HG03060 (cell line): ENCODE results near the gene PRKCZ.

ENCODE experiments used
- ATAC-seq: cut with Tn5 transposase; IDR thresholded peaks from one replicate; pipeline ENCODE4 v1.9.1; 2021; ENCODE audit warnings: low read depth, moderate number of reproducible peaks; ENCODE audit not compliant: unreplicated experiment

The PRKCZ gene

DNA sequence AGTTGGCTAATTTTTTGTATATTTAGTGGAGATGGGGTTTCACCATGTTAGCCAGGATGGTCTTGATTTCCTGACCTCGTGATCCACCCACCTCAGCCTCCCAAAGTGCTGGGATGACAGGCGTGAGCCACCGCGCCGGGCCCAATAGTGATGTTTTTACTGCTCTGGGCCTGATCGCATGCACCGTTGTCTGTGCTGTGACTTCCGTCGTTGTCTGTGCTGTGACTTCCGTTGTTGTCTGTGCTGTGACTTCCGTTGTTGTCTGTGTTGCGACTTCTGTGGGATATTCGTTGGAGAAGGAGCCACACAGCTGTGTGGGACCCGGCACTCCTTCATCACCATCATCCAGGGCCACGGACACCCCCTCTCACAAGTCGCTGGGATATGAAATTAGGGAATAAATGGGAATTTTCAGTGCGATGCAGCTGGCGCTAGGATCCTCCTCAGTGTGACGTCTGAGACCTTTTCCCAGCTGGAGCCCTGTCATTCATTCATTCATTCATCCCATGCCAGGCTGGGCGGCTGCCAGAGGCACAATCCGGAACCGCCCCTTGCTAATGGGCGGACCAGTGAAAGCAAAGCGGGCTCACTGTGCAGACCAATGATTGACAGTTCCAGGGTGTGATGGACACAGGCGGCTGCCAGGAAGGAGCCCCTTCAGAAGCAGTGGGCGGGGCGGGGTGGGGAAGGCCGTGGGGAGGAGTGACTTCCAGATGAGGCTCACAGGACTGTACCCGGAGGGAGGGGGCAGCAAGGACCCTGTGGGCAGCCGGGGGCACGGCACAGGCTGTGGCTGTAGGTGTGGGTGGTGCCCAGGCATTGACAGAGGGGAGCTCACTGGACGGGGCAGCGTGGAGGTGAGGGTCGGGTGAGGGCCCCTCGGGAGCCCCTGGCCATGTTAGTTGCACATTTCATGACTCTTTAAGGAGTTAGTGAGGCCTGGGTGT lies 48.9 kb downstream of the PRKCZ start:
- ATAC-seq = no peak

DNA sequence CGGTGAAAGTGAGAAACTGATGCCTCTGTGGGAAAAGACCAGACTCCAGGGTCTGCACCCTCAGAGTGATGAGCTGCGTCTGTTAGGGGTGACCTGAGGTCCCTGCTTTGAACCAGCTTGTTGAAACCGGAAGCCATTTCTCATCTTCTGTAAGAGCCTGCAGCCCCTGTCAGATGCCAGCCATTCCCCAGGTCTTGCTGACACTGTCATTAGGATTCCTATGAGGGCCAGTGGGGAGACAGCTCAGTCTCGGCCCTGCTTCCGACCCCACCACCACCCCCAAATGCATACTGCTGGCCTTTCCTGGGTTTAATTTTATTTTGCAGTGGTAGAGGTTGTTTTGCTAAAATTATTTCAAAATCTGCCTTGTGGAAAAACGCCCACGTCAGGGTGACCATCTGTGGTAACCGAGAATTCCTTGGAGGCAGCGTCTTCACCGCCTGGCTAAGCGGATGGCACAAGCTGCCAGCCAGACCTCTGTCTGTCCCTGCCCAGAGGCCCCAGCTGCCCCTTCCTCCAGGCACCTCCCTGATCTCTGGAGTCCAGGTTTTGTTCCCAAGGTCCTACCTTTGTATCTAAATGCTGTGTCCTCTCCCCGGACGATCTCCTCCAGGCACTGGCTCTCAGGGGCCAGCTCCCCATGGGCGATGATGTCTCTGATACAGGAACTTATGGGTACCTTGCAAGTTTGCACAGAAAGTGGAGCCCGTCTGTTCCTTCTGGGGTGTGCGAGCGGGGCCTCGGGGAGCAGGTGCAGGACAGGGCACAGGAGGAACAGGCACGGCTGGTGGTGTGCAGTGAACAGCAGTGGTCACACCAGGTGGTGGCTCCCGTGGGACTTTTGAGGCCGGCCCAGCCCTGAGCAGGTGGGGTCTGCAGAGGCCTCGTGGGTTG lies 49.9 kb downstream of the PRKCZ start:
- ATAC-seq = no peak

DNA sequence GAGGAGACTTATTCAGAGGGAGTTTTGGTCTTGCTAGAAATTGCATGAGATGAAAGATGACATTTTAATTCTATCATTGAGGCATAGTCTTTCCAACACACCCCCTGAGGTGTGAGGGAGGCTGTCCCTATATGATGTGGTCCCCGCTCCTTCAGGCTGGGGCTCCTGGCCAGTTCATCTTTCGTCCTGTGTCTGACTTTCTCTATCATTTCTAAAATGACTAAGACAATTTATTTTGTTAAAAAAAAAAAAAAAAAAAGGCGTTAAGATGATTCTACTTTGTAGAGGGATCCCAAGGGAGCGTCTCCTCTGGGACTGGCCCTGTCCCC lies 50.5 kb downstream of the PRKCZ start:
- ATAC-seq = no peak

DNA sequence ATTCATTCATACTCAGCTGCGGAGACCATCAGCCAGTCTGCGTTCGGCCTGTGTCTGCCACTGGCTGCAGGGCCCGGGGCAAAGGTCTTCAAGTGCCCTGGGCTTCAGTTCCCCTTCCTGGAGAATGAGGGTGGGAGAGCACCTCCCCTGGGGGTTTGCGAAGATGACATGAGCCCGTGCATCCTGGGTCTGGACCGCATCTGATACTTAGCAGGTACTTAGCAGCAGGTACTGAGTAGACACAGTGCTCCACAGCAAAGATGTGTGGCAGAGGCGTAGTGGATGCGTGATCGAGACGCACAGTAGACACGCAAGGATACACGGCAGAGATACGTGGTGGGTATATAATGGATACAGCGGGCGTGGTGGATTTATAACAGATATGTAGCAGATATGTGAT lies 51.3 kb downstream of the PRKCZ start:
- no peak for ATAC-seq

DNA sequence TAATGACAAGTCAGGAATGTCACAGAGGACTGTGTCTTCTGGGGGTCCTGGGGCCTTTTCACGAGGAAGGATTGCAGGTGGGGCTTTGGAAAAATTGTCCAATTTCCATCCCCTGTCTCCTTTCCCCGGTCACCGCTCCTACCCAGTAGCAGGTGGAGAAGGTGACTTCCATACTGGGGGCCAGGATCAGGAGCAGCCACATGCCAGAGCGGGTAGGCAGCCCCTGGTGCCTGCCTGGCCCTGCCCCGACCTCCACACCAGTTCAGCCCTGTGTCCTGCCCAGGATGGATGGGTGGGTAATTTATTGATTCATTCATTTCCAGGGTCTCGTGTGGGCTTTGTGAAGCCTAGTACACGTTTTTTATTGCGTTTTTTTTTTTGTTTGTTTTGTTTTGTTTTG lies 51.7 kb downstream of the PRKCZ start:
- ATAC-seq = no peak

DNA sequence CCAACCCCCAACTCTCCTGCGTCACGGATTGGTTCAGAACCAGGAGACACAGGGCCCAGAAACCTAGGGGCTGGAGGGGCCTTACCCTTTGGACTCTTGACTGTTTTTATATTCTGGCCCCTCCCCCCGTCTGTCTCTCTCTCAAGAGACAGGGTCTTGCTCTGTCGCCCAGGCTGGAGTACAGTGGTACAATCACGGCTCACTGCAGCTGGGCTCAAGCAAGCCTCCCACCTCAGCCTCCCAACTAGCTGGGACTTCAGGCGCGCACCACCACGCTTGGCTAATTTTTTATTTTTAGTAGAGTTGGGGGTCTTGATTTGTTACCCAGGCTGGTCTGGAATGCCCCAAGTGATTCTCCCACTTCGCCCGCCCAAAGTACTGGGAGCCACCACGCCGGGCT lies 52.5 kb downstream of the PRKCZ start:
- no peak for ATAC-seq

DNA sequence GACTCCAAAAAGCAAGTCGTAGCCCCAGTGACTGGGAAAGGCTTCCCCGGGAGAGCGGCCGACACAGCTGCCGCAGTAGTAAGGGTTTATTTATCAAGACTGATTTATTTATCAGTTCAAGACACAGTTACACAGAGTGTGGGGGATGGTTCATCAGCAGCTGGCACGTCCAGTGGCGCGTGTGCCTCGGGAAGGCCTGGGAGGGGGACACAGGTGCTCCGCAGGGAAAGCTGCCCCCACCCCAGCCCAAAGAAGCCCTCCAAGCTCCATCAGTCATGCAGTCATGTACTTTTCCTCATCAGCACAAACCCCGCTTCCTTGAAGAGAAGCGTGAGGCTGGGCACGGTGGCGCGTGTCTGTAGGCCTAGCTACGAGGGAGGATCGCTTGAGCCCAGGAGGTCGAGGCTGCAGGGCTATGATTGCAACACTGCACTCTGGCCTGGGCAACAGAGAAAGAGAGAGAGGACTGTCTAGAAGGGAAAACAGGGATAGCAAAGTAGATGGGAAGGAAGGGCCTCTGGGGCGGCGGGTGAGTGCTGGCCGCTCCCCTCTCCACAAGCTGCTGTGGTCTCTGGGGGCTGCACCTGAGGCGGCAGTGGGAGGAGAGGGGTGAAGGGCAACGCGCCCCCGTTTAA lies 53.2 kb downstream of the PRKCZ start:
- ATAC-seq = no peak

DNA sequence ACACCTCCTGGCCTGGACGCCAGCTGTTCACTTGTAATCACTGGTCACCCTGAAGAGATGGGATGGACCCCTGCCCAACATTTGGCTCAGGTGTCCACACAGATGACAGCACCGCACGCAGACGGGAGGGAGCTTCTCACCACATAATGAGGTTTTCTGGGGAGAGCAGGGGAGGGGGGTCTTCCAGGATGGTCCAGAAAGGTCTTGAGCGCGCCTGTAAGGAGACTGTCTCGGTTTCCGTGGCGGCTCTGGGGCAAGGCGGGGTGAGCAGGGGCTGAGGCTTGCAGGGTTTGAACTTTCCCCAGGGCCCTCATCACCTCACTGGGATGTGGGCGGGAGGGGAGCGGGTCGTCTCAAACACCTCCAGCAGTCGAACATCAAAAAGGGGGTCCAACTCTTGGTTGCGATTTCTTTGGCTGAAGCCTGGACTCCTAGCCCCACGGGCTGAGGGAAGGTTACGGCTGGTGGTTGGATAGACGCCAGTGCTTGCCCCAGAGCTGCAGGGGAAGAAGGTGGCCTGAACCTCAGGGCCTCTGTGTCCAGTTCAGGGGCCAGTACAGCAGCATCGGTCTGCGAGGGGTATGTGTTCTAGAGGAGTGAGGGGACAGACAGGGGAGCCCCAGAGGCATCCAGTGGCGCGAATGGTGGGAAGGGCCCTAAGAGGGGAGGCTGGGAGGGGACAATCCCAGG lies 53.8 kb downstream of the PRKCZ start:
- ATAC-seq = no peak

DNA sequence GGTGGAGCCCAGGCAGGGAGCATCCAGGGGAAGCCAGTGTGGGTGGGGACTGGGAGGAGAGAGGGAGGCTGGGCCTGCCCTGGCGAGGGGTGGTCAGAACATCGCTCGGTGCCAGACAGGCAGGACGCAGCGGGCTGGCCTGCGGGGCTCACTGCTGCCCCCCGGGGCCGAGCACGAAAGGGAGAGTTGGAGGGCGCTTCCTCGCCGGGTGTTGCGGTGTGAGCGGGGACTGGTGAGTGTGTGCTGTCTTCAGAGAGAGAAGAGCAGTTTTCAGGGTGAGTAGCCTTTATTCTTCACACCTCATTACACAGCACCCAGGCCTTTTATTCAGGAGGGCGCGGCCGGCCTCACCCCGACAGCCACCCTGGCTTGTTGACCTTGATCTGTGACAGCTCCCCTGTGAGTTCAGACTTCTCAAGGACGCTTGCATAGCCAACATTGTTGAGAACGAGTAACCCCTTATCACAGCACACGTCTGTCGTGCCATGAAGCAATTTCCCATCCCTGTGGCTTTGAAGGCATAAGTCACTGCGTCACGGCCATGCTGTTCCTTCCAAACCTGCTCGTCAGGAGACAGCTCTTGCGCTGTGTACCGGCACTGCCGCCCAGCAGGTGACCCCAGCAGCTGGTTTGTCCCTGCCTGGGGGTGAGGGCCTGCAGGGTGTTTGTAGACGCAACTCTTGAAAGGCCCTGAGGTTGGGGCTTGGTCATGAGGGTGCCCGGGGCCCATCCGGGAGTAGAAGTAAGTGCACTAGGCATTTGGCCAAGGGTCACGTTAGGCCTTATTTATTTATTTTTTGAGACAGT lies 54.6 kb downstream of the PRKCZ start:
- no peak for ATAC-seq

DNA sequence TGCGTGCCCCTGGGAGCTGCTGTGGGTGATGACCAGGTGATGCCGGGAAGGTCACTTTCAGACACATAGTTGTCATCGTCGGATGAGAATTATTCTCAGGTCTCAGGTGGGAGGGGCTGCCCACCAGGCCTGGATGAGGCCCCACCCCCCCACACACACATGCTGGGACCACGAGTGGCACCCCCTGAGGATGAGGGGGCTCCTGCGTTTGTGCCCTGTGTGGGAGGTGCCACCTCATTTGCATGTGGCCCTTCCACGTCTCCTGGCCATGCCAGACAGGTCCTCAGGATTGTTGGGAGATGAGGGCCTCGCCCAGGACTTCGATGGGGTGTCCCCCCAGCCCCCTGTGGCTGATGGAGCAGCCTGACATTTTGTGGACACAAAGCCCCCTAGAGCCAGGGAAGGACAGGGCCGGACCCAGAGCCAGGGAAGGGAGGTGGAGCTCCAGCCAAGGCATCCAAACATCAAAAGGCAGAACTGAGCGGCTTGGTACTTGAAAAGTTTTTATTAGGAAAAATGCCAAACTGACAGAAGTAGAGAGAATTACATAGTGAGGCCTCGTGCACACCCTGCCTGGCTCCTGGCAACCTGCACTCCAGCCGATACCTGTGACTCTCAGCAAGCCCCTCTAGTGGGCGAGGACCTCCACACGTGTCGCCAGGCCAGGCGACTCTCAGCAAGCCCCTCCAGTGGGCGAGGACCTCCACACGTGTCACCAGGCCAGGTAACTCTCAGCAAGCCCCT lies 55.7 kb downstream of the PRKCZ start:
- ATAC-seq = no peak

DNA sequence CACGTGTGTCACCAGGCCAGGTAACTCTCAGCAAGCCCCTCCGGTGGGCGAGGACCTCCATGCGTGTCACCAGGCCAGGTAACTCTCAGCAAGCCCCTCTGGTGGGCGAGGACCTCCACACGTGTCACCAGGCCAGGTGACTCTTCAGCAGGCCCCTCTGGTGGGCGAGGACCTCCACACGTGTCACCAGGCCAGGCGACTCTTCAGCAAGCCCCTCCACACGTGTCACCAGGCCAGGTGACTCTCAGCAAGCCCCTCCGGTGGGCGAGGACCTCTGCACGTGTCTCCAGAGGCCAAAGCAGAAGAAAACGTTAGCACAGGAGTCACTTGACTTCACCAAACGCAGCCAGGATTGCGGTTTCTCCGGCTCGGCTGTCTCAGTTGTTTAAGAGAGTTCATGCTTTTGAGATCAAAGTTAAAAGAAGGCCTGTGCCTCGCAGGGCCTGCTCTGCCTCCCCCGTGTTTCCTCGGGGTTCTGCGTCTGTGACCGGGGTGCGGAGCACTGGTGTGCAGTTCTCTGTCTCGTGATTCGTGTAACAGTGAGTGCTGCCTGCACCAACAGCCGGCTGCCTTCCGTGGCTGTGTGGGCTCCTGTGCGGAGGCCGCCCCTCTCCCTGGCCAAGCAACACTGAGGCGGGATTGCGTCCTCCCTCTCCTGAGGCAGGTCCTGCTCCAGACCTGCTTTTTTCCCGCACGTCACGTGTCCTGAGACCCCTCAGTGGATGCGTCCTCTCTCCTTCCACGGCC lies 56.6 kb downstream of the PRKCZ start:
- ATAC-seq = no peak

DNA sequence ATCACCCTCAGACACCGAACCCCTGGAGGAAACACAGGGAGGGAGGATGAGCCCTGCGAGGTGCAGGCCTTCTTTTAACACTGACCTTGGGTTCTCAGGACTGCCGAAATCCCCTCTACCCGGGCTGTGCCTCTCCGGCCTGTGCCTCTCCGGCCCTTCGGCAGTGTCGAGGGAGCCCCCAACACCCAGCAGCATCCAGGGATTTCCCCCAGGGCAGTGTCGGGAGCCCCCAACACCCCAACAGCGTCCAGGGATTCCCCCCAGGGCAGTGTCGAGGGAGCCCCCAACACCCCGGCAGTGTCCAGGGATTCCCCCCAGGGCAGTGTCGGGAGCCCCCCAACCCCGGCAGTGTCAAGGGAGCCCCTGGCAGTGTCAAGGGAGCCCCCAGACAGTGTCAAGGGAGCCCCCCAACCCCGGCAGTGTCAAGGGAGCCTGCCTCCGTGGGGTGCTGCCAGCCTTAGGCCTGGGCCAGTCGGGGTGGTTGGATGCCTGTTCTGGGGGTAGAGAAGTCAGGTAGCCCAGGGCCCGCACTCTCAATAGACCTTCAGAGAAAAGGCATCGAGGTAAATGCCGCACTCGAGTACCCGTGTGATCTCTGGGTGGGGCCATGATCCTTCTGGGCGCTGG lies 57.5 kb downstream of the PRKCZ start:
- ATAC-seq = no peak

DNA sequence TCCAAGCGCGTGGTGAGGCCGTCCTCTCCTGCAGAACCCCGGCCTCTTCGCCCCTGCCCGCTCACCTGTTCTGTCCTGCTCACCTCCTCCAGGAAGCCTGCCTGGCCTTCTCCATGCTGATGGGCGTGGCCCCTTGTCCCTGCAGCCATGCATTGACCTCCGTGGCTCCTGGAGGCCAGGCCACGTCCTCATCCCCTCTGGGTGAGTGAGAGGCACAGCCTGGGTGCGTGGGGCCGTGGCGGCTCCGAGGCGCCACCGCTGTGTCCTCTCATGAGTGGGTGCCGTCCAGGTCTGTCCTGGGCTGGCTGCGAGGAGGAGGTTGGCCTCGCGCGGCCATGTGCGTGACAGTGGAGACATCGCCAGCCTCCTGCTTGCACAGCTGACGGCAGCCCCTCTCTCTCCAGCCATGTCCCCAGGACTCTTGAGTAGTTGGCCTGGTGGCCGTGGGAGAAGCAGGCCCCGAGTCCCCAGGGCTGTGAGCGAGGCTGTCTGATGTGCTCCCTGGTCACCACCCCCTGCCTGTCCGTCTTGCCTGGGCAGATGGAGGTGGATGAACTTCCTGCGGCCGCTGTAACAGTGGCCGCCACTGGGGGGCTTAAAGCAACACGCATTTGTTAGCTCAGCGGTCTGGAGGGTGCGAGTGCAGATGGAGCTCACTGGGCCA lies 58.1 kb downstream of the PRKCZ start:
- ATAC-seq = no peak

DNA sequence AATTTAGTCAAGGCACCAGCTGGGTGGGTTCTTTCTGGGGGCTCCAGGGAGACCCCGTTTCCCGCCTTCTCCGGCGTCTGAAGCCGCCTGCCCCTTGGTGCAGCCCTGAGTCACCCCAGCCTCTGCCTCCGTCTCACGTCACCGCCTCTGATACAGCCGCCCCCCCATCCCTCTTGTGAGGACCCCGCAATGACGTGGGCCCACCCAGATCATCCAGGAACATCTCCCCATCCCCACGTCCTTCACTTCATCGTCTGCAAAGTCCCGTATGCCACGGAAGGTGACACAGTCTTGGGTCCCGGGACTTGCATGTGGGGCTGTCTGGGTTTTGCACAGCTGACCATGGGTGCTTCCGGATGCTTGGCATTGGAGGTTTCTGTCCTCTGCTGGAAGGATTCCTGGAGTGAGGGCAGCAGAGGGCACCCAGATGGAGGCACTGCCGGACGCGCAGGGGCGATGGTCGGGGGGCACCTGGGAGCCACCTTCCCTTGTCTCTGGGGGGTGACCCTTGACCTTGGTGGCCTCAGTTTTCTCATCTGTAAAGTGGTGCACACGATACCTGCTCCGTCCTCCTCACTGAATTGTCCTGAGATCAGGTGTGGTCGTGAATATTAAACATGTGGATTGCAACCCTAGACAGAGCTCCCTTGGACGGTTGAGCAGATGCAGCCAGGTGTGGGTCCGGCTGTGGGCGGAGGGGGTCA lies 58.8 kb downstream of the PRKCZ start:
- no peak for ATAC-seq

DNA sequence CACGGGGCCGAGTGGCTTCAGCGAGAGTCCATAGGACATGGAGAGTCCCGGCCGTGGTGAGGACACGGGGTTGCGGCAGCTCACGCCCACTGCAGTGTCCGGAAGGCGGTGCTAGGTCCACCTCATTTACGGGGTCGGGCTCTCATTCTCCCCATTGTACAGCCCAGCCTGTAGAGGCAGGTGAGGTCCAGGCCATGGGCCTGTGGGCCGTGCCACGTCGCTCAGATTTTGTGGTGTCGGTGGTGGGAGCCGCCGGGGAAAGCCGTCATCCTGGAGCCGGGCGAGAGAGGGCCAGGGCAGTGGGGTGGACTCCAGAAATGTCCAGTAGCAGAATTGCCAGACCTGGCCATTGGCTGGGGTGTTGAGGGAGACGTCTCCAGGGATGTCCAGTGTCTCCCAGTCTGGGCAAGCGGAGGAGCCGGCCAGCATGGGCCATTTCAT lies 59.4 kb downstream of the PRKCZ start:
- no peak for ATAC-seq

DNA sequence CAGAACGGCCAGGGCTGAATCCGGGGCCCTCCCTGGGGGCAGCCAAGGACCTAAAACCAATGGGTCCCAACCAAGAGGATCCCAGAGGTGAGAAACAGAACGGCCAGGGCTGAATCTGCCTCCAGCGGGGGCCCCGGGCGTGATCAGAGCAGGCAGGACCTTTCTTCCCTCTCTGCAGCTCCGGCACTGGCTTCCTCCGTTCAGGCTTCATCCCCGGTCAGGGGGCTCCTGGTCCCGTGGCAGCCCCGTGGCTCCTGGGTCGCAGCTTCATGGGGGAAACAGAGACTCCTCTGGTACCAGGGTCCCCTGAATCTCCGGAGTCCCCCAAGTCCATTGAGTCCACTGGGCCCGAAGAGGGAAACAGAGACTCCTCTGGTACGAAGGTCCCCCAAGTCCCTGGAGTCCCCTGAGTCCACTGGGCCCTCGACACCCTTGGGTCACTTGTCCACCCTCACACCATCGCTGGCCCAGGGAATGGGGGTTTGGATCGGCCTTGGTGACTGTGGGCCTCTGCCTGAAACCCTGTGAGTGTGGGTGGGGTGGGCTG lies 60.1 kb downstream of the PRKCZ start:
- no peak for ATAC-seq
